Activated naive CD4-positive, alpha-beta T cell (primary cell): ENCODE results near the gene SLC45A3.

Experiments used
- DNase-seq, 4 experiments: peaks; one replicate each; lab custom pipeline; 2025; lab: John Stamatoyannopoulos, UW

The SLC45A3 gene

DNA sequence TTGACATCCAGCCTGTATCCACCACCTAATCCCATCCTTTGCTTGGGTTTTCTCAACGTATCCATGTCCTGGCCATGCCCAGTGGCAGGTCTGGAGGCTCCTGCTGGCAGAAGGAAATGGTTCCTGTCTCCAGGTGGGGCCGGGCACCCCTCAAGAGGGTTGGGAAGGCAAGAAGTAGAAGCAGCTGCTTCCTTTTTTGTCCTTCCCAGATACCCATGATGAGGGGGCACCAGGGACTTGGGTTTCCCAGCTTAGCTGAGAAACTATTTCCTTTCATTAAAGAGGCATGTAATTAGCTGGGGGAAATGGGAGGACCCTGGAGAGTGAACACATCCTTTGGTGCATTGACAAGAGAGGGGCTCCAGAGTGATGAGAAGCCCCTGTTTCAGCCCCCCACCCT is 21.1 kb upstream of the SLC45A3 start:
- DNase-seq, result no peak

GRCh38 chr1:205700865-205701401 is 20.6 kb upstream of the SLC45A3 start:
- DNase-seq, result no peak

DNA sequence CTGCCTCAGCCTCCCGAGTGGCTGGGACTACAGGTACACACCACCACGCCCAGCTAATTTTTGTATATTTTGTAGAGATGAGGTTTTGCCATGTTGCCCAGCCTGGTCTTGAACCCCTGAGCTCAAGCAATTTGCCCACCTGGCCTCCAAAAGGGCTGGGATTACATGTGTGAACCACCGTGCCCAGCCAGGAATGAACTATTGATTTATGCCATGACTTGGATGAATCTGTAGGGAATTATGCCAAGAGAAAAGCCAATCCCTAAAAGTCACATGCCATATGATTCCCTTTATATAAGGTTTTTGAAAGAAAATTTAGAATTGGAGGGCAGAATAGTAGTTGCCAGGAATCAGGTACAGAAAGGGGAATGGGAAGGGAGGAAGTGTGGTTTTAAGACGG is 19.1 kb upstream of the SLC45A3 start:
- no peak for DNase-seq

- DNase-seq, result no peak
These were observed 18.6 kb upstream of the SLC45A3 start for GRCh38 chr1:205698921-205699320.

- no peak for DNase-seq
These were observed 13.2 kb upstream of the SLC45A3 start for GRCh38 chr1:205693421-205693991.

GRCh38 chr1:205692423-205692822 is 12.1 kb upstream of the SLC45A3 start:
- DNase-seq, result no peak

GRCh38 chr1:205690122-205690756 is 9.9 kb upstream of the SLC45A3 start:
- DNase-seq, result no peak

- DNase-seq, result no peak
These were observed 9.2 kb upstream of the SLC45A3 start for GRCh38 chr1:205689479-205689878.

DNA sequence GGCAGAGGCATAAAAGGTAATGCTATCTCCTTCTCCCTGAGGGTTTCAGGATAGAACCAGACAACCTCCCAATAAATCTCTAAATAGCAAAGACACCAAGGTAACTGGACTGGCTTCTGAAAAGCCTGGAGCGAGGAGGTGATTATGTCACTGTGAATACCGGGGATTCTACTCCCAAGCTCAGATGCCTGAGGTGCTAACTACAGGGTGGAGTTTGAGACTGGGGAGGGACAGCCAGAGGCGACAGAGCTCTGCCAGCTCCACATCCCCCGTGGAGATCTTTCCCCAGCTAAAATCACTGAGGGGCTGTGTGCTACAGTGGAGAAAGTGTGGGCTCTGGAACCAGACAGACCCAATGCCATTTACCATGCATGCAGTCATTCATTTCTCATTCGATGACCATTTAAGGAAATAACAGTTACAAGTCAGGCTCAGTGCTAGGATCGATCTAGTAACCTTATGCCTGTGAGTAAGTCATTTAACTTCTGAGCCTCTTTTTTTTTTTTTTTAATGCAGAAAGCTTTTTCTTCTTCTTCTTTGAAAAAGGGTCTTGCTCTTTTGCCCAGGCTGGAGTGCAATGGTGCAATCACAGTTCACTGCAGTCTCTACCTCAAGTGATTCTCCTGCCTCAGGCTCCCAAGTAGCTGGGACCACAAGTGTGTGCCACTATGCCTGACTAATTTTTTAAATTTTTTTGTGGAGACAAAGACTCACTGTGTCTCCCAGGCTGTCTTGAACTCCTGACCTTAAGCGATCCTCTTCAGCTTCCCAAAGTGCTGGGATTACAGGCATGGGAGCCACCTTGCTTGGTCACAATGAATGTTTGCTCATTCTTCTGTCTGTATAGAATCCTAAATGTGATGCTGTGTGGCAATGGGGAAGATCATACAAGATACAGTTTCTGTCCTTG is 8.1 kb upstream of the SLC45A3 start:
- no peak for DNase-seq

- no peak for DNase-seq
These were observed 6.9 kb upstream of the SLC45A3 start for GRCh38 chr1:205687242-205687641.

DNA sequence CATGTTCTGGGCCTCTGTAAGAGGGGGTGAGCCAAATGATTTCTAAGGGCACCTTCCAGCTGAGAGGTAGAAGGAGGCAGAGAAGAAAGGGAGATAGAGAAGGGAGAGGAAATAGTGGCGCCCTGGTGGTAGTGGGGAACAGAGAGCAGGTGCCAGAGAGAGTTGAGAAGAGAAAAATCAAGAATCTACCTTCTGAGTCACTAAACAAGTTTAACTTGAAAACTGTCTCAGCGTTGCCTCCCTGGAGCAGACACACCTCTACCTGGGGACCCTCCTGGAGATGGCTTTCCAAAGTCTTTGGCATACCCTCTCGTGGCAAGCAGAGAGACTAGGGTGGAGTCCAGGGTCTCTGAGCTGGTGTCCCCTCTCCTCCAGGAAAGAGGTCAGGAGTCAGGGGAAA is 1.1 kb upstream of the SLC45A3 start:
- DNase-seq, result no peak

DNA sequence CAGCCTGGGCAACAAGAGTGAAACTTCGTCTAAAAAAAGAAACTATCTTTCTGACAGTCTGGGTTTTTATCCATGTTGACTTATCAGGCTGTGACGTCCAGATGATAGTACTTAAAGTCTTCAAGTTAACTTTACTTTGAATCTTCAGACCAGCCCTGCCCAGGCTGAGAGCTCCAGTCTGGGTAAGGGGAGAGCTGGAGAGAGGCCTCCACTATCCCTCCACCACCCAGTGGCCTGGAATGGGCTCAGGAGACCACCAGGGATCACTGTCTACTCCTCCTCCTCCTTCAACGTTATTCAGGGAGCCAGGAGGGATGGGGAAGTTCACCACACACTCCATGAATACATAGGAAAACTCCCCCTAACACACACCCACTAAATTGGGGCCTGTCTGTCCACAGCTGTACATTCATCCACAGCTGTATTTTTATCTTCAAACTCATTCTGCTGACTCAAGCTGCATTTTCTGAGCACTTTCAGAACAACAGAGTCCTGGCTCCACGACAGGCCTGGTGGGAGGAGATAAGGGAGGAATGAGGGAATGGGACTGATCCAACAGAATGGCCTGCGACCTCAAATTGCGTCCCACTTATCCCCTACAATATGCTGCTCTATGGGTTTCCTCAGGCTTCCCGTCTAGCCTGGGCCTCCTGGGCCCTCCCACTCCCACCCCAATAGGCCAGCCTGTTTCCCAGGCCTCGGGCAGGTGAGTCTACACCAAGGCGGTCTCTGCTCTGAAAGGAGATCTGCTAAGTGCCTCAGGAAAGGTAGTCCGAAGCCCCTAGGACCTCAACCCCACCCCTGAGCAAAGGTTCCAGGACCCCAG is 1.8 kb downstream of the SLC45A3 start:
- DNase-seq, result no peak

GRCh38 chr1:205677167-205677566 is 3.1 kb downstream of the SLC45A3 start:
- DNase-seq, result no peak

DNA sequence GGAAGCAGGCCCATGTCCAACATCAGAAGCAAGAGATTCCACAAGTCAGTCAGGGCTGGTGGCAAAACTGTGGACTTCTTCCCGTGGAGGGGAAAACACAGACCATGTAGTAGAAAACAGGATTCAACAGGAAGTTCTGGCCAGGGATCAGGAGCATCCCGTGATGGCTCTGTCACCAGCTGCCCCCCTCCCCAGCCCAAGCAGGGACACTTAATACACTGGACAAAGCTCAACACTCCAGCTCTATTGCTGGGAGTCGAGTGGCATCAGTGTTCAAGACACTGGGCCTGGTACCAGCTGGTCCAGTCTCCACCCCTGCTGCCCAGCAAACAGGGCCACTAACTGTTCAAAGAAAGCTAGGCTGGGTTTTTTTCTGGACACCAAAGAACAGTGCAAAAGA is 3.7 kb downstream of the SLC45A3 start:
- no peak for DNase-seq

DNA sequence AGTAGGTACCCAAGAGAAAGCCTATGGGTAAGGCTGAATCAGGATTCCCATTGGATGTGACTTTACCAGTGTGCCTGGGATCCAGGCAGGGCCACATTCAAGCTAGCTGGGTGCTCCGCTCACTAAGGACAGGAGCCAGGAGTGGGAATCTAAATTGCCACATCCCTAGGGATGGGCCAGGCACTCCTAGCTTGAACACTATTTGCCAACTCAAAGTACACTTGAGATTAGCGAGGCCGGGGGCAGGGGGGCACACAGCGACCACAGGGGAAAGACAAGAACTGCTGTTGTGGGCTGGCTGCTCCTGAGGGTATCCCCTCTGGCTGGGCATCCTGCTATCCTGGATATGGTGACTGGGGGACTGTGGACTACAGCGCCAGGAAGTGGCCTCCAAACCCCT is 4.3 kb downstream of the SLC45A3 start:
- no peak for DNase-seq

- DNase-seq, result no peak
These were observed 5.1 kb downstream of the SLC45A3 start for GRCh38 chr1:205675247-205675646.

DNA sequence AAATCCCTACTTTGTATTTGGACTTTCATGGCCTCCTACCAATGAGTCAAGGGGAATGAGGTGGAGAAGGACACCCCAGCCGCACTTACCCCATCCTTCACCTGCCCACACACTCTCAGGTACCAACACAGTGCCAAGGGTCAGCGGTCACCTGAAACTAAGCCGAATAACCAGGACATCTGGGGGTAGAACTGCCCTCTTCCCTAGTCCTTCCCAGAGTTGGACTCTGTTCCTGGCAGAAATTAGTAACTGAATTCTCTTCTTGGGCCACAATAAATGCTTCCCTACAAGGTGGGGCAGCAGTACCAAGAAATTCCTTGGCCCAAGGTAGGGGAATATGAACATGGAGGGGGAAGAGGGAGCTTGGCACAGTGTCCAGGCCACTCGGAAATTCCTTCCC is 7.3 kb downstream of the SLC45A3 start:
- no peak for DNase-seq

GRCh38 chr1:205672395-205672889 is 7.9 kb downstream of the SLC45A3 start:
- no peak for DNase-seq

DNA sequence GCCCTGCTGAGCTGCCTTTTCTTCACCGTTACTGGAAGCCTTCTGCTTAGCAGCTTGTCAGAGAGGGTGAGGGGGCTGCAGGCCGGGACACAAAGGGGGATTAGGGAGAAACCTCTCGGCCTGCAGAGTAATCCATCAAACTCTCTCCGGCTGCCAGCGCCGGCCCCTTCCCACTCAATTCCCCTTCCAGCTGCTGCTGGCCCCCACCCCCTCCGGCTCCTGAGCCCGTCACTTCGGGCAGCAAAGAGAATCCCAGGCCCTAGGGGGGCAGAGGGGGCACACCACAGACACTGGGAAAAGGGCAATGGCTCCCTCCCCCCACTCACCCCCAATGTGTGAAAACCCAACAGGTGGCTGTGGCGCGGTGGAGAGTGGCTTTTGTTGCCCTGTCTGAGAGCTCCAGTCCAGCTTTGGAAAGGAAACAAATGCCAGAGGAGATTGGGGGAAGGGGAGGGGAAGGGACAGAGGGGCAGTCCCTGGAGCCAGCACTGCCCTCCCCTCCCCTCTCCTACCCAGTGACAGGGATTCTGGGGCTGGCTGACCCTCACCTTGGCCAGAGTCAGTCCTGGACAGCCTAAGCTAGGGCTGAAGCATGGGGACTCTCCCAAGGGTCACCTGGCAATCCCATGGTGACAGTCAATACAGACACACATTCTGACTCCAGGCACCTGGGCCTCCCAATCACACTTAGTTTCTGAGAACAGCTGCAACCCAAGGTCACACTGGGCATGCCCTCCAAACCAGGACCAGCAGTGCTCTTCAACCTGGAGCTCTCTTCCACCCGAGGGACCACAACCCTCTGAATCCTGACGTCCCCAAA is 9.5 kb downstream of the SLC45A3 start:
- DNase-seq, result no peak

- no peak for DNase-seq
These were observed 10.2 kb downstream of the SLC45A3 start for GRCh38 chr1:205670150-205670446.
